Neural progenitor cell (in vitro differentiated cells): Measurements from ENCODE around the gene POLR3C. TPM values are rescaled to one million over a fixed set of nuclear protein-coding genes. Genes with fewer than 3 reads are reported as not detected.

Experiments used
- DNase-seq: peaks from one replicate; pipeline ENCODE4 v3.0.0-alpha.2; 2016; ENCODE audit warnings: low spot score
- H2AFZ ChIP-seq: fragments of 200-600 bp; sonication (generic); replicated peaks from 2 replicates; pipeline ENCODE4 v1.6.1; 2016; ENCODE audit warnings: antibody characterized with exemption
- H3F3A ChIP-seq: fragments of 200-600 bp; sonication (generic); 2 replicates; pipeline ENCODE4 v1.6.1; 2016; ENCODE audit warnings: antibody characterized with exemption, low read depth
- H3K27ac ChIP-seq: fragments of 200-600 bp; sonication (generic); 2 replicates; pipeline ENCODE4 v1.5.1; 2016; ENCODE audit warnings: mild to moderate bottlenecking
- H3K27me3 ChIP-seq: fragments of 200-600 bp; sonication (generic); 2 replicates; pipeline ENCODE4 v1.6.1; 2016; ENCODE audit warnings: mild to moderate bottlenecking, moderate library complexity
- H3K36me3 ChIP-seq: fragments of 200-600 bp; sonication (generic); 2 replicates; pipeline ENCODE4 v1.5.1; 2016
- H3K4me1 ChIP-seq: fragments of 200-600 bp; sonication (generic); 2 replicates; pipeline ENCODE4 v1.6.1; 2016; ENCODE audit warnings: mixed run types
- H3K4me2 ChIP-seq: fragments of 200-600 bp; sonication (generic); 2 replicates; pipeline ENCODE4 v1.6.1; 2016
- H3K4me3 ChIP-seq: fragments of 200-600 bp; sonication (generic); 2 replicates; pipeline ENCODE4 v1.5.1; 2016
- H3K79me2 ChIP-seq: fragments of 200-600 bp; sonication (generic); 2 replicates; pipeline ENCODE4 v1.6.1; 2016; ENCODE audit warnings: low read depth
- H3K9ac ChIP-seq: fragments of 200-600 bp; sonication (generic); 2 replicates; pipeline ENCODE4 v1.6.1; 2016
- H3K9me3 ChIP-seq: fragments of 200-600 bp; sonication (generic); 2 replicates; pipeline ENCODE4 v1.5.1; 2016; ENCODE audit warnings: low read depth
- H4K20me1 ChIP-seq: fragments of 200-600 bp; sonication (generic); 2 replicates; pipeline ENCODE4 v1.6.1; 2016; ENCODE audit warnings: low read depth
- H3K27ac Mint-ChIP-seq: 3 replicates; pipeline ENCODE4 v1.8.0; 2021; ENCODE audit warnings: mixed read lengths
- H3K27me3 Mint-ChIP-seq: 2 replicates; pipeline ENCODE4 v1.8.0; 2022; ENCODE audit warnings: low read depth, mild to moderate bottlenecking, inconsistent platforms, moderate library complexity, mixed read lengths; ENCODE audit not compliant: insufficient read depth
- H3K36me3 Mint-ChIP-seq: 3 replicates; pipeline ENCODE4 v1.8.0; 2021; ENCODE audit warnings: mixed read lengths
- H3K4me1 Mint-ChIP-seq: 3 replicates; pipeline ENCODE4 v1.8.0; 2021; ENCODE audit warnings: mixed read lengths
- H3K4me3 Mint-ChIP-seq: 3 replicates; pipeline ENCODE4 v1.8.0; 2021; ENCODE audit warnings: mild to moderate bottlenecking, moderate library complexity, mixed read lengths
- H3K9me3 Mint-ChIP-seq: 3 replicates; pipeline ENCODE4 v1.8.0; 2020; ENCODE audit warnings: mixed read lengths
- EZH2 ChIP-seq: fragments of 200-600 bp; sonication (generic); IDR thresholded peaks from 2 replicates; pipeline ENCODE4 v1.6.1; 2017; ENCODE audit warnings: antibody characterized with exemption, mild to moderate bottlenecking, moderate library complexity
- EZH2phosphoT487 ChIP-seq: fragments of 200-600 bp; sonication (generic); IDR thresholded peaks from 2 replicates; pipeline ENCODE4 v1.6.1; 2017; ENCODE audit warnings: antibody characterized with exemption
- total RNA-seq: library from RNA; depleted of rRNA; stranded (reverse); fragments of >200 nt; gene quantifications from 2 replicates; pipeline ENCODE4 v1.2.3, GENCODE V29; 2015; ENCODE audit warnings: low replicate concordance
- TF ChIP-seq, protein P1 (sequence below): fragments of 200-600 bp; sonication (generic); IDR thresholded peaks from 2 replicates; pipeline ENCODE4 v1.5.1; 2017; ENCODE audit warnings: antibody characterized with exemption, mild to moderate bottlenecking

POLR3C gene
- total RNA-seq, 1 donor from 2014 or later = 15.6 TPM

DNA sequence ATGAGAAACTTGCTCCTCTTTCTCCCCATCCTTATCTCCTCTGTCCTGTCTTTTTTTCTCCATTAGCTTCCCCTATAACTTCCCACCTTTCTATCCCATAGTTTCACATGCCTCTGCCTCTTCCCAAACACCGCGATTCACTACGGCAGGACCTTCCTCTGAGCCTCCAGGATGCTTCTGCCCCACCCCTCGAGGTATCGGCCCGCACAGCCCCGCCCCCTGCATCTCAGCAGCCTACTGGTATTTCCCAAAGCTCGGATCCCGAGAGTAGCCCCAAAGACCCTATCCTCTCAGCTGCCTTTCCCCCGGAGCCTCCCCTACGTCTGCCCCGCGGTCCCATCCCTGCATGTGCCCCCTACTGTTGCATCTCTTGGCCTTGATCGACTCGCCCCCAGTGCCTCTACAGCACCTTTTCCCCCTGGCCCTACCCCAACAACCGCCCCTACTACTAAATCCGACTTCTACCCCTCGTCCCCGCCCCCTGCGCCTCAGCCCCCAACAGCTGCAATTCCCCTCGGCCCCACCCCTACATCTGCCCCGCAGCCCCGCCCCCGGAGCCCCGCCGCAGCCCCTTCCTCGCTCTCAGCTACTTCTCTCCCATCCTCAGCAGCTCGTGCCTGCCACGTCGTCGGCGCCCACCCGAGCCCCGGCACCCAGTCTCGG is 34.4 kb downstream of the POLR3C start:
- H3K9me3 Mint-ChIP-seq = no peaks in the 10 kb centered on the region
- Histone ChIP-seq H3K4me3 (peak overlapping the region; percentile 95), H3K4me1 (no peaks in the 10 kb centered on the region), H3K79me2 (peaks cover 15% of the 10 kb centered on the region), H3K27ac (no peak overlapping the region), H3F3A (peaks cover 22% of the 10 kb centered on the region), H3K4me2 (peak overlapping the region; percentile 80), H3K9me3 (no peaks in the 10 kb centered on the region), H3K36me3 (no peaks in the 10 kb centered on the region), H3K9ac (no peak overlapping the region), H3K27me3 (no peaks in the 10 kb centered on the region), H2AFZ (peak overlapping the region; percentile 90), H4K20me1 (no peaks in the 10 kb centered on the region)
- H3K27me3 Mint-ChIP-seq = peaks cover 1% of the 10 kb centered on the region
- TF ChIP-seq, protein P1, sequence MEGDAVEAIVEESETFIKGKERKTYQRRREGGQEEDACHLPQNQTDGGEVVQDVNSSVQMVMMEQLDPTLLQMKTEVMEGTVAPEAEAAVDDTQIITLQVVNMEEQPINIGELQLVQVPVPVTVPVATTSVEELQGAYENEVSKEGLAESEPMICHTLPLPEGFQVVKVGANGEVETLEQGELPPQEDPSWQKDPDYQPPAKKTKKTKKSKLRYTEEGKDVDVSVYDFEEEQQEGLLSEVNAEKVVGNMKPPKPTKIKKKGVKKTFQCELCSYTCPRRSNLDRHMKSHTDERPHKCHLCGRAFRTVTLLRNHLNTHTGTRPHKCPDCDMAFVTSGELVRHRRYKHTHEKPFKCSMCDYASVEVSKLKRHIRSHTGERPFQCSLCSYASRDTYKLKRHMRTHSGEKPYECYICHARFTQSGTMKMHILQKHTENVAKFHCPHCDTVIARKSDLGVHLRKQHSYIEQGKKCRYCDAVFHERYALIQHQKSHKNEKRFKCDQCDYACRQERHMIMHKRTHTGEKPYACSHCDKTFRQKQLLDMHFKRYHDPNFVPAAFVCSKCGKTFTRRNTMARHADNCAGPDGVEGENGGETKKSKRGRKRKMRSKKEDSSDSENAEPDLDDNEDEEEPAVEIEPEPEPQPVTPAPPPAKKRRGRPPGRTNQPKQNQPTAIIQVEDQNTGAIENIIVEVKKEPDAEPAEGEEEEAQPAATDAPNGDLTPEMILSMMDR = no peak
- TF ChIP-seq EZH2 (no peak), EZH2phosphoT487 (no peak)
- DNase-seq = peak; percentile 89
- H3K4me1 Mint-ChIP-seq = peaks cover 10% of the 10 kb centered on the region
- H3K36me3 Mint-ChIP-seq = peaks cover 30% of the 10 kb centered on the region
- peak overlapping the region; percentile 98 for H3K4me3 Mint-ChIP-seq
- H3K27ac Mint-ChIP-seq = no peak overlapping the region

DNA sequence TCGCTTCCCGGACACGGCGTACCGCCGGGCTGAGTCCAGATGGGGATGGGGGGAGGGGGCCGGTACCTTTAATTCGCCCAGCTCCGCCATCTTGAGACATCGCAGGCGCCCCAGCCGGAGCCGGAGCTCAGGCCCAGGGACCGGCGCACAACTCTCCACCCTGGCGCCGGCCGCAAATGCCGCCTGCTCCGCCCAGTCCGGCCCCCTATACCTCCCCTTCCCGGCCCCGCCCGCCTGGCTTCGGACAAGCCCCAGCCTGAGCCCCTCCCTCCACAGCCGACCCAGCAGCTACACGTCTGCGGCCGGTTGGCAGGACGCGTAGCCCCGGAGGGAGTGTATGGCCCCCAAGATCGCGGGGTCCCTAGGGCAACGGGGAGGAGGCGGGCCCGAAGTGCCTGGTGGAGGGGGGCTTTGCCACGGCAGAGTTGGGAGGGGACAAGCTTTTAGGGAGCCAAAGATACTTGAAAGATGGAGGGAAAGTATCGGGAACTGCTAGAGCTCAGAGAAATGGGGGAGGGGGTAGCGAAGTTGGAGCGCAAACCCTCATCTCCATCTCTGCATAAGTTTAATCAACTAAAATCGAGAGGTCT is 35.0 kb downstream of the POLR3C start, which contains the start of gene PIAS3:
Gene PIAS3, minus strand, starts transcription at position 181 of the 590 bp plus-strand sequence. Its CDS starts 91 bp downstream, at position 90.
- peak; percentile 98 for DNase-seq
- Histone ChIP-seq H3K27me3 (no peaks in the 10 kb centered on the region), H3K9me3 (no peaks in the 10 kb centered on the region), H3F3A (peaks cover 22% of the 10 kb centered on the region), H3K4me3 (peak within 1 kb of the TSS; percentile 95), H4K20me1 (no peaks in the 10 kb centered on the region), H3K4me1 (no peaks in the 10 kb centered on the region), H3K9ac (peak within 1 kb of the TSS; percentile 19), H2AFZ (peak within 1 kb of the TSS; percentile 90), H3K36me3 (no peaks in the 10 kb centered on the region), H3K79me2 (peaks cover 15% of the 10 kb centered on the region), H3K27ac (no peak within 1 kb of the TSS), H3K4me2 (peak within 1 kb of the TSS; percentile 80)
- Mint-ChIP-seq H3K36me3 (peaks cover 26% of the 10 kb centered on the region), H3K27me3 (peaks cover 6% of the 10 kb centered on the region), H3K4me1 (peaks cover 10% of the 10 kb centered on the region), H3K4me3 (peak within 1 kb of the TSS; percentile 98), H3K27ac (peak within 1 kb of the TSS; percentile 76), H3K9me3 (no peaks in the 10 kb centered on the region)
- TF ChIP-seq EZH2 = peak; percentile 49
- TF ChIP-seq, protein P1 = no peak

DNA sequence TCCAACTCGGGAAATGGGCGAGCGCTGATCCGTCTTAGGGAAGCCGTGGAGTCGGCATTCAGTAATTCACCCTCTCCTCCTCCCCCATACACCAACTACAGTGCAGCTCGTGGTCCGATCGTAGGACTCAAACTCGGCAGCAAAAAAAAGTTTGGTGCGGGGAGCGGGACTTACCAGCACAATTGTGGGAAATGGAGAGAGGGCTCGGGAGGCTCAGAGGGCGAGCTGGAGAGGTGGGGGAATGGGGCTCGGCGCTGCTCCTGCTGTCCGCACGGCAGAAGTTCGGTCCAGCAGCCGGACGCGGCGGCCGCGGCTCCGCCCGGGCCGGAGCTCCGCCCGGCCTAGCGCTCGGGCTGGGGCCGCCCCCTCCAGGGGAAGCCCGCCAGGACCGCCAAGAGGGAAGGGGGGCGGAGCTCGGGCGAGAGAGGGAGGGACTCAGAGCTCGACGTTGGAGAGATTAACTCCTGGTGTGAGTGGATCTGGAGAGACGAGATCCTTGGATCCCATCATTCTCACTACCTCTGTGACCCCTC is 35.6 kb downstream of the POLR3C start:
- H3K4me1 Mint-ChIP-seq = peaks cover 10% of the 10 kb centered on the region

More for the DNA sequence above, 35.6 kb downstream of the POLR3C start:
- Mint-ChIP-seq H3K27me3 (peaks cover 8% of the 10 kb centered on the region), H3K27ac (peak overlapping the region; percentile 76), H3K36me3 (peaks cover 20% of the 10 kb centered on the region), H3K4me3 (peak overlapping the region; percentile 98), H3K9me3 (no peaks in the 10 kb centered on the region)
- peak; percentile 93 for DNase-seq
- no peak overlapping the region for H3K27ac ChIP-seq
- H2AFZ ChIP-seq = peak overlapping the region; percentile 64
- TF ChIP-seq EZH2 (no peak), EZH2phosphoT487 (no peak)
- TF ChIP-seq, protein P1 = no peak
- H3K27me3 ChIP-seq = no peaks in the 10 kb centered on the region
- H3K9ac ChIP-seq = peak overlapping the region; percentile 19
- H3K9me3 ChIP-seq = no peaks in the 10 kb centered on the region
- H3K4me3 ChIP-seq = peak overlapping the region; percentile 95
- H3K36me3 ChIP-seq = no peaks in the 10 kb centered on the region
- H4K20me1 ChIP-seq = no peaks in the 10 kb centered on the region
- no peaks in the 10 kb centered on the region for H3K4me1 ChIP-seq
- peaks cover 15% of the 10 kb centered on the region for H3K79me2 ChIP-seq
- peaks cover 22% of the 10 kb centered on the region for H3F3A ChIP-seq
- peak overlapping the region; percentile 80 for H3K4me2 ChIP-seq
